T-helper 9 cell (primary cell): ENCODE data around the gene ETV1.

Experiments used
- DNase-seq: peaks from one replicate; pipeline ENCODE4 v3.0.0-alpha.2; 2020

ETV1 gene

GRCh38 chr7:13986208-13986607, 3.3 kb downstream of the ETV1 start:
- no peak for DNase-seq

GRCh38 chr7:13984831-13985685, 4.4 kb downstream of the ETV1 start:
- DNase-seq: no peak

GRCh38 chr7:13984061-13984460, 5.4 kb downstream of the ETV1 start:
- DNase-seq: no peak

- DNase-seq: no peak
Observed at GRCh38 chr7:13982940-13983677, 6.4 kb downstream of the ETV1 start.

GRCh38 chr7:13981070-13981469, 8.4 kb downstream of the ETV1 start:
- no peak for DNase-seq

- no peak for DNase-seq
Observed at GRCh38 chr7:13980474-13980873, 9.0 kb downstream of the ETV1 start.

- DNase-seq: no peak
Observed at GRCh38 chr7:13979671-13980435, 9.6 kb downstream of the ETV1 start.

- DNase-seq: no peak
Observed at GRCh38 chr7:13976594-13976993, 12.9 kb downstream of the ETV1 start.

- DNase-seq: no peak
Observed at GRCh38 chr7:13965077-13965476, 24.4 kb downstream of the ETV1 start.

GRCh38 chr7:13963925-13964324, 25.5 kb downstream of the ETV1 start:
- no peak for DNase-seq

GRCh38 chr7:13955494-13955893, 34.0 kb downstream of the ETV1 start:
- no peak for DNase-seq

- no peak for DNase-seq
Observed at GRCh38 chr7:13953368-13953767, 36.1 kb downstream of the ETV1 start.

- DNase-seq: no peak
Observed at GRCh38 chr7:13952921-13953320, 36.5 kb downstream of the ETV1 start.

GRCh38 chr7:13949939-13950338, 39.5 kb downstream of the ETV1 start:
- DNase-seq: no peak

- DNase-seq: no peak
Observed at GRCh38 chr7:13949445-13949844, 40.0 kb downstream of the ETV1 start.

- DNase-seq: no peak
Observed at GRCh38 chr7:13948019-13948801, 41.3 kb downstream of the ETV1 start.

- DNase-seq: no peak
Observed at GRCh38 chr7:13947535-13947934, 41.9 kb downstream of the ETV1 start.

GRCh38 chr7:13946181-13946580, 43.3 kb downstream of the ETV1 start:
- DNase-seq: no peak

- no peak for DNase-seq
Observed at GRCh38 chr7:13945670-13946069, 43.8 kb downstream of the ETV1 start.

GRCh38 chr7:13933536-13933935, 55.9 kb downstream of the ETV1 start:
- DNase-seq: no peak

GRCh38 chr7:13933091-13933490, 56.4 kb downstream of the ETV1 start:
- no peak for DNase-seq

GRCh38 chr7:13932131-13932530, 57.3 kb downstream of the ETV1 start:
- DNase-seq: no peak

- no peak for DNase-seq
Observed at GRCh38 chr7:13921062-13921461, 68.4 kb downstream of the ETV1 start.
